ENCODE measurements around the gene HS3ST5. TPM values are rescaled to one million over a fixed set of nuclear protein-coding genes. Genes with fewer than 3 reads are reported as not detected.

HS3ST5 gene
- polyA plus RNA-seq, 1 donor (not counting 4 experiments of a cell fraction or from before 2014, with no cell fraction given): not detected

DNA sequence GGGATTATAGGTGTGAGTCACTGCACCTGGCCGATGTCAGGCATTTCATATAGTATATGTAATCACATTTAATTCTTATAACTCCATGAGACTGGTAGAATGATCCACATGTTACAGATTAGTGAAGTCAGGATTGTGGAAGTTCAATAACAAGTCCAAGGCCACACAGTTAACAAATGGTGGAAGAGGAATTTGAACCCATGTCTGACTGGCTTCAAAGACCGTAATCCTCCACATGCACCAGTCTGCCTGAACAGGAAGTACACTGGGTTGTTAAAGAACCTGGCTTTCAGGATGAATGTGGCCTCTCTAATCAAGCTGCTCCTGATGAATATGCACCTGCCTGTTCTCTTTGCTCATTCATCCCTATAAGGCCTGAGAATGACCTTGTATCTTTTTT, 249.9 kb downstream of the HS3ST5 start:
- no peak overlapping the region for H2AFZ ChIP-seq (ENCODE audit: control insufficient read depth, low read length)
- H3K27me3 ChIP-seq (ENCODE audit: control insufficient read depth, extremely low read depth, insufficient read depth, low read length): no peaks in the 10 kb centered on the region
- no peaks in the 10 kb centered on the region for H3K4me1 ChIP-seq (ENCODE audit: control insufficient read depth, extremely low read depth, insufficient read depth, low read length)
- H3K9me3 ChIP-seq (ENCODE audit: control insufficient read depth, low read depth, low read length): no peaks in the 10 kb centered on the region
- no peak overlapping the region for H3K9ac ChIP-seq (ENCODE audit: control insufficient read depth, extremely low read depth, insufficient read depth, low read length)
- H3K4me3 ChIP-seq (ENCODE audit: control insufficient read depth in 2 of 3, extremely low read depth in 1 of 3, insufficient read depth in 2 of 3, low read depth in 1 of 3, low read length in 3 of 3): no peak overlapping the region
- no peak for TF ChIP-seq EZH2 (IDR thresholded peaks at IDR 0.05; ENCODE audit: low read length)
- TF ChIP-seq, protein P1, sequence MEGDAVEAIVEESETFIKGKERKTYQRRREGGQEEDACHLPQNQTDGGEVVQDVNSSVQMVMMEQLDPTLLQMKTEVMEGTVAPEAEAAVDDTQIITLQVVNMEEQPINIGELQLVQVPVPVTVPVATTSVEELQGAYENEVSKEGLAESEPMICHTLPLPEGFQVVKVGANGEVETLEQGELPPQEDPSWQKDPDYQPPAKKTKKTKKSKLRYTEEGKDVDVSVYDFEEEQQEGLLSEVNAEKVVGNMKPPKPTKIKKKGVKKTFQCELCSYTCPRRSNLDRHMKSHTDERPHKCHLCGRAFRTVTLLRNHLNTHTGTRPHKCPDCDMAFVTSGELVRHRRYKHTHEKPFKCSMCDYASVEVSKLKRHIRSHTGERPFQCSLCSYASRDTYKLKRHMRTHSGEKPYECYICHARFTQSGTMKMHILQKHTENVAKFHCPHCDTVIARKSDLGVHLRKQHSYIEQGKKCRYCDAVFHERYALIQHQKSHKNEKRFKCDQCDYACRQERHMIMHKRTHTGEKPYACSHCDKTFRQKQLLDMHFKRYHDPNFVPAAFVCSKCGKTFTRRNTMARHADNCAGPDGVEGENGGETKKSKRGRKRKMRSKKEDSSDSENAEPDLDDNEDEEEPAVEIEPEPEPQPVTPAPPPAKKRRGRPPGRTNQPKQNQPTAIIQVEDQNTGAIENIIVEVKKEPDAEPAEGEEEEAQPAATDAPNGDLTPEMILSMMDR (optimal IDR thresholded peaks at IDR 0.05 in 1 of 3, IDR thresholded peaks at IDR 0.05 in 1 of 3, conservative IDR thresholded peaks at IDR 0.05 in 1 of 3; ENCODE audit: extremely low read depth in 1 of 3, insufficient read depth in 2 of 3, low read length in 3 of 3): no peak
- FAIRE-seq (no peak), DNase-seq (ENCODE audit: low read depth, low spot score) (no peak)
- H3K79me2 ChIP-seq (ENCODE audit: control insufficient read depth, insufficient read depth, low read length): no peaks in the 10 kb centered on the region
- no peaks in the 10 kb centered on the region for H4K20me1 ChIP-seq (ENCODE audit: control insufficient read depth, extremely low read depth, insufficient read depth, low read length)
- no peaks in the 10 kb centered on the region for H3K36me3 ChIP-seq (ENCODE audit: control insufficient read depth in 2 of 2, extremely low read depth in 1 of 2, insufficient read depth in 2 of 2, low read length in 2 of 2)
- H3K27ac ChIP-seq (ENCODE audit: control insufficient read depth, insufficient read depth, low read length): no peak overlapping the region
- no peaks in the 10 kb centered on the region for H3K9me1 ChIP-seq (ENCODE audit: control insufficient read depth, extremely low read depth, insufficient read depth, low read length)
- no peak overlapping the region for H3K4me2 ChIP-seq (ENCODE audit: control insufficient read depth, extremely low read depth, insufficient read depth, low read depth, low read length)
- dilution Hi-C loops (cut with MboI; ENCODE audit: extremely low pct_ligation_motif_present, low sequenced_read_pairs): no loop called here

DNA sequence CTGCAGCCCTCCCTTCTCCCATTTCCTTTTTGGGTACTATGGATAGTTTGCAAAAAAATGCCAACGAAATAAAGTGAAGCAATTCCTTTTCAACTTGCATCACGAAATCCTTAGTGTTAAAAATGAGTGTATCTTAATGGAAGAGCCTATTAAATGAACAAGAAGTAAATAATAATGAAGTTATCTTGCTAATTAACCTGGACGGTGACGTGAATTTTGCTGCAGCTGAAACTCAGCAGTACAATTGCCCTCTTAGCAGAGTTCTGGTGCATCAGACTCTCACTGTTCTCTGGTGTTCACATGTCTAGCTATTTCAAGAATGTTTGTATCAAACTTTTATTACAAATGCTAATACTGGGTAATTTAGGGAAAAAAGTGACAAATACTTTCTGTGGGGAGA, 252.2 kb downstream of the HS3ST5 start:
- H3K4me3 ChIP-seq (ENCODE audit: control insufficient read depth in 2 of 3, extremely low read depth in 1 of 3, insufficient read depth in 2 of 3, low read depth in 1 of 3, low read length in 3 of 3): no peak overlapping the region
- no peaks in the 10 kb centered on the region for H3K9me3 ChIP-seq (ENCODE audit: control insufficient read depth, low read depth, low read length)
- no peaks in the 10 kb centered on the region for H3K4me1 ChIP-seq (ENCODE audit: control insufficient read depth, extremely low read depth, insufficient read depth, low read length)
- H4K20me1 ChIP-seq (ENCODE audit: control insufficient read depth, extremely low read depth, insufficient read depth, low read length): no peaks in the 10 kb centered on the region
- FAIRE-seq: no peak
- no peaks in the 10 kb centered on the region for H3K79me2 ChIP-seq (ENCODE audit: control insufficient read depth, insufficient read depth, low read length)
- H2AFZ ChIP-seq (ENCODE audit: control insufficient read depth, low read length): no peak overlapping the region
- H3K27me3 ChIP-seq (ENCODE audit: control insufficient read depth, extremely low read depth, insufficient read depth, low read length): no peaks in the 10 kb centered on the region
- TF ChIP-seq EZH2 (IDR thresholded peaks at IDR 0.05; ENCODE audit: low read length): no peak
- TF ChIP-seq, protein P1 (optimal IDR thresholded peaks at IDR 0.05 in 1 of 3, IDR thresholded peaks at IDR 0.05 in 1 of 3, conservative IDR thresholded peaks at IDR 0.05 in 1 of 3; ENCODE audit: extremely low read depth in 1 of 3, insufficient read depth in 2 of 3, low read length in 3 of 3): no peak
- no peaks in the 10 kb centered on the region for H3K9me1 ChIP-seq (ENCODE audit: control insufficient read depth, extremely low read depth, insufficient read depth, low read length)
- dilution Hi-C loops (cut with MboI; ENCODE audit: extremely low pct_ligation_motif_present, low sequenced_read_pairs): no loop called here
- no peak for DNase-seq (ENCODE audit: low read depth, low spot score)
- no peak overlapping the region for H3K4me2 ChIP-seq (ENCODE audit: control insufficient read depth, extremely low read depth, insufficient read depth, low read depth, low read length)
- no peaks in the 10 kb centered on the region for H3K36me3 ChIP-seq (ENCODE audit: control insufficient read depth in 2 of 2, extremely low read depth in 1 of 2, insufficient read depth in 2 of 2, low read length in 2 of 2)
- H3K27ac ChIP-seq (ENCODE audit: control insufficient read depth, insufficient read depth, low read length): no peak overlapping the region
- H3K9ac ChIP-seq (ENCODE audit: control insufficient read depth, extremely low read depth, insufficient read depth, low read length): no peak overlapping the region
